Neural cell (in vitro differentiated cells): Measurements from ENCODE around the gene DYRK4. TPM values are rescaled to one million over a fixed set of nuclear protein-coding genes. Genes with fewer than 3 reads are reported as not detected.

ENCODE experiments used
- H2AFZ ChIP-seq: fragments of 200-600, 300-800 bp; sonication (generic), shearing (Covaris generic); 2 replicates; pipeline ENCODE4 v1.6.0; 2014; ENCODE audit warnings: low read depth, mild to moderate bottlenecking, antibody characterized with exemption, low read length, moderate library complexity
- H3F3A ChIP-seq: fragments of 200-600 bp; shearing (Covaris generic); 2 replicates; pipeline ENCODE4 v1.6.1; 2016; ENCODE audit warnings: mild to moderate bottlenecking, moderate library complexity, mixed read lengths, antibody characterized with exemption, low read length; ENCODE audit not compliant: insufficient read depth, poor library complexity, severe bottlenecking
- H3K27ac ChIP-seq: fragments of 200-600, 300-800 bp; sonication (generic), shearing (Covaris generic); 2 replicates; pipeline ENCODE4 v1.5.1; 2014; ENCODE audit warnings: mild to moderate bottlenecking, low read length, moderate library complexity
- H3K27me3 ChIP-seq: fragments of 300-800, 200-600 bp; sonication (generic), shearing (Covaris generic); 2 replicates; pipeline ENCODE4 v1.6.0; 2014; ENCODE audit warnings: mild to moderate bottlenecking, low read depth, low read length, moderate library complexity; ENCODE audit not compliant: insufficient read depth
- H3K36me3 ChIP-seq: fragments of 300-800, 200-600 bp; sonication (generic), shearing (Covaris generic); 2 replicates; pipeline ENCODE4 v1.5.1; 2014; ENCODE audit warnings: mild to moderate bottlenecking, antibody characterized with exemption, low read length, moderate library complexity; ENCODE audit not compliant: insufficient read depth
- H3K4me2 ChIP-seq: fragments of 300-800, 200-600 bp; sonication (generic), shearing (Covaris generic); 2 replicates; pipeline ENCODE4 v1.6.0; 2014; ENCODE audit warnings: mild to moderate bottlenecking, low read length
- H3K4me3 ChIP-seq: fragments of 300-800, 200-600 bp; sonication (generic), shearing (Covaris generic); 2 replicates; pipeline ENCODE4 v1.5.1; 2014; ENCODE audit warnings: mild to moderate bottlenecking, low read length, moderate library complexity
- H3K79me2 ChIP-seq: fragments of 200-600 bp; shearing (Covaris generic); replicated peaks from 2 replicates; pipeline ENCODE4 v1.6.0; 2014; ENCODE audit warnings: mild to moderate bottlenecking, low read length, moderate library complexity; ENCODE audit not compliant: insufficient read depth
- H3K9ac ChIP-seq: fragments of 300-800, 200-600 bp; sonication (generic), shearing (Covaris generic); 2 replicates; pipeline ENCODE4 v1.6.1; 2016; ENCODE audit warnings: mild to moderate bottlenecking, low read length, mixed read lengths
- H3K9me2 ChIP-seq: fragments of 200-600 bp; shearing (Covaris generic); 2 replicates; pipeline ENCODE4 v1.6.1; 2016; ENCODE audit warnings: mild to moderate bottlenecking, low read length, mixed read lengths; ENCODE audit not compliant: insufficient read depth
- H3K9me3 ChIP-seq: fragments of 200-600, 300-800 bp; sonication (generic), shearing (Covaris generic); 2 replicates; pipeline ENCODE4 v1.6.1; 2016; ENCODE audit warnings: mild to moderate bottlenecking, mixed run types, low read length, moderate library complexity, mixed read lengths
- H4K20me1 ChIP-seq: fragments of 200-600 bp; shearing (Covaris generic); 2 replicates; pipeline ENCODE4 v1.6.1; 2016; ENCODE audit warnings: mild to moderate bottlenecking, mixed run types; ENCODE audit not compliant: insufficient read depth
- EP300 ChIP-seq: fragments of 450-650 bp; conservative IDR thresholded peaks from 2 replicates; pipeline ENCODE4 v1.6.1; 2014; ENCODE audit warnings: antibody characterized with exemption, mild to moderate bottlenecking, moderate library complexity; ENCODE audit not compliant: poor library complexity, severe bottlenecking
- EZH2 ChIP-seq: fragments of 200-600, 300-800 bp; shearing (Covaris generic), sonication (generic); IDR thresholded peaks from 2 replicates; pipeline ENCODE4 v1.6.1; 2014; ENCODE audit warnings: antibody characterized with exemption, low read length, borderline replicate concordance, mild to moderate bottlenecking; ENCODE audit not compliant: insufficient read depth, poor library complexity, severe bottlenecking
- MXI1 ChIP-seq: fragments of 450-650 bp; conservative IDR thresholded peaks from 2 replicates; pipeline ENCODE4 v1.6.1; 2014; ENCODE audit warnings: antibody characterized with exemption, mild to moderate bottlenecking; ENCODE audit not compliant: poor library complexity, severe bottlenecking
- POLR2AphosphoS5 ChIP-seq: IDR thresholded peaks from 2 replicates; pipeline ENCODE4 v1.6.1; 2012
- RAD21 ChIP-seq: fragments of 450-650 bp; conservative IDR thresholded peaks from 2 replicates; pipeline ENCODE4 v1.6.1; 2014; ENCODE audit warnings: antibody characterized with exemption, mild to moderate bottlenecking, moderate library complexity
- SMC3 ChIP-seq: fragments of 450-650 bp; conservative IDR thresholded peaks from 2 replicates; pipeline ENCODE4 v1.6.1; 2014; ENCODE audit warnings: antibody characterized with exemption, mild to moderate bottlenecking, moderate library complexity; ENCODE audit not compliant: poor library complexity
- TAF1 ChIP-seq: IDR thresholded peaks from 2 replicates; pipeline ENCODE4 v1.6.1; 2012; ENCODE audit warnings: low read depth
- polyA plus RNA-seq: library from polyadenylated mRNA; depleted of rRNA; stranded (reverse); fragments of >200 nt; gene quantifications from 2 replicates; pipeline ENCODE4 v1.2.3, GENCODE V29; 2014
- TF ChIP-seq, protein P1 (sequence below): fragments of 450-650 bp; IDR thresholded peaks from 2 replicates; pipeline ENCODE4 v1.5.1; 2014; ENCODE audit warnings: antibody characterized with exemption, mild to moderate bottlenecking, moderate library complexity; ENCODE audit not compliant: poor library complexity, severe bottlenecking
- TF ChIP-seq, protein P2 (sequence below): IDR thresholded peaks from 2 replicates; pipeline ENCODE4 v1.6.1; 2012; ENCODE audit warnings: borderline replicate concordance

DYRK4 gene
- polyA plus RNA-seq, 1 donor from 2014 or later = 13.2 TPM

DNA sequence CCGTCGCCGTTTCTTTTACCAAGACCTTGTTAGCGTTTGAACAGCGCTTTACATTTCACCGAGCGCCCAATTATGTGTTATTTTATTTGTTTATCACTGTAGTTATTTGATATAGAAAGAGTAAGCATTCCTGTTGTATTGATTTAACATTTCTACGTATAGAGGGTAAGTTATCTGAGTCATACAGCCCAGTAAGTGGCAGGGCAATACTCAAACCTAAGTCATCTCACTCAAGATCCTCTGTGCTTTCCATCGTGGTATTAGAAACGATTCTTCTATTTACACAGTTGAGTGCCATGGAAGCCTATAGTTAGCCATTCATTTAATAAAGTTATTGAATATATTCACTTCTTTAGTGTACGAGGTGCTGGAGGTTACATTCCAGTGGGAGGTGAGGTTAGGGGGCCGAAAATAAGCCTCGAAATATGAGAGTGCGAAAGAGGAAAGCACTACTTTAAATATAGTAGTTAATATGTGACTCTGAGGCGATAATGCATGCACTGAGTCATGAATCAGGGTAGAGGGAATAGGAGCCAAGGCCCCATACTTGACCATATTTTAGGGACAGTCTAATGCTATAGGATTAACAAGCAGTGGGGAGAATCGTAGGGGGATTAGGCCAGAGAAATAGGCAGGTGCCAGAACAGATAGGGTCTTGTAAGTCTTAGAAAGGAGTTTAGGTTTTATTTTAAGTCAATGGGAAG, 22.7 kb upstream of the DYRK4 start:
- Histone ChIP-seq H3K4me2 (peak overlapping the region; percentile 64), H3K9ac (no peak overlapping the region), H3K79me2 (peaks cover 42% of the 10 kb centered on the region), H3K4me3 (peak overlapping the region; percentile 85), H3K27me3 (no peaks in the 10 kb centered on the region), H4K20me1 (no peaks in the 10 kb centered on the region), H3K9me3 (no peaks in the 10 kb centered on the region), H3K36me3 (peaks cover 3% of the 10 kb centered on the region), H3K9me2 (no peaks in the 10 kb centered on the region), H2AFZ (peak overlapping the region; percentile 93), H3F3A (no peaks in the 10 kb centered on the region), H3K27ac (no peak overlapping the region)
- TF ChIP-seq, protein P1, sequence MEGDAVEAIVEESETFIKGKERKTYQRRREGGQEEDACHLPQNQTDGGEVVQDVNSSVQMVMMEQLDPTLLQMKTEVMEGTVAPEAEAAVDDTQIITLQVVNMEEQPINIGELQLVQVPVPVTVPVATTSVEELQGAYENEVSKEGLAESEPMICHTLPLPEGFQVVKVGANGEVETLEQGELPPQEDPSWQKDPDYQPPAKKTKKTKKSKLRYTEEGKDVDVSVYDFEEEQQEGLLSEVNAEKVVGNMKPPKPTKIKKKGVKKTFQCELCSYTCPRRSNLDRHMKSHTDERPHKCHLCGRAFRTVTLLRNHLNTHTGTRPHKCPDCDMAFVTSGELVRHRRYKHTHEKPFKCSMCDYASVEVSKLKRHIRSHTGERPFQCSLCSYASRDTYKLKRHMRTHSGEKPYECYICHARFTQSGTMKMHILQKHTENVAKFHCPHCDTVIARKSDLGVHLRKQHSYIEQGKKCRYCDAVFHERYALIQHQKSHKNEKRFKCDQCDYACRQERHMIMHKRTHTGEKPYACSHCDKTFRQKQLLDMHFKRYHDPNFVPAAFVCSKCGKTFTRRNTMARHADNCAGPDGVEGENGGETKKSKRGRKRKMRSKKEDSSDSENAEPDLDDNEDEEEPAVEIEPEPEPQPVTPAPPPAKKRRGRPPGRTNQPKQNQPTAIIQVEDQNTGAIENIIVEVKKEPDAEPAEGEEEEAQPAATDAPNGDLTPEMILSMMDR = no peak

DNA sequence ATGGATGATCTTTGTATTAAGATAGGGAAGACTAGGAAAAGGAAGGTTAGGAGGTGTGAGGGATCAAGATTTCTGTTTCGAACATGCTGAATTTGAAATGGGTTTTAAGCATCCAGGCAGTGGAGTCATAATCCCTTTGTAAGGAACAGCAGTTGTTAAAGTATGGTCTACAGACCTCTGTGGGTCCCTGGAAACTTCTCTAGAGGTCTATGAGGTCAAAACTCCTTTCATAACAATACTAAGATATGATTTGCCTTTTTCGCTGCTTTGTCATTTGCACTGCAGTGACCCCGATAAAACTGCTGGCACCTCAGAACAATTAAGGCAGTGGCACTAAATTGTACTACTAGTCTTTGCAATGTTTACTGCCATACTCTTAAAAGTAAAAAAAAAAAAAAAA, 21.8 kb upstream of the DYRK4 start:
- no peak overlapping the region for H2AFZ ChIP-seq
- TF ChIP-seq MXI1 (no peak), EZH2 (no peak), SMC3 (no peak), POLR2AphosphoS5 (no peak), EP300 (no peak), TAF1 (no peak), RAD21 (no peak)
- TF ChIP-seq, protein P1 = no peak
- TF ChIP-seq, protein P2, sequence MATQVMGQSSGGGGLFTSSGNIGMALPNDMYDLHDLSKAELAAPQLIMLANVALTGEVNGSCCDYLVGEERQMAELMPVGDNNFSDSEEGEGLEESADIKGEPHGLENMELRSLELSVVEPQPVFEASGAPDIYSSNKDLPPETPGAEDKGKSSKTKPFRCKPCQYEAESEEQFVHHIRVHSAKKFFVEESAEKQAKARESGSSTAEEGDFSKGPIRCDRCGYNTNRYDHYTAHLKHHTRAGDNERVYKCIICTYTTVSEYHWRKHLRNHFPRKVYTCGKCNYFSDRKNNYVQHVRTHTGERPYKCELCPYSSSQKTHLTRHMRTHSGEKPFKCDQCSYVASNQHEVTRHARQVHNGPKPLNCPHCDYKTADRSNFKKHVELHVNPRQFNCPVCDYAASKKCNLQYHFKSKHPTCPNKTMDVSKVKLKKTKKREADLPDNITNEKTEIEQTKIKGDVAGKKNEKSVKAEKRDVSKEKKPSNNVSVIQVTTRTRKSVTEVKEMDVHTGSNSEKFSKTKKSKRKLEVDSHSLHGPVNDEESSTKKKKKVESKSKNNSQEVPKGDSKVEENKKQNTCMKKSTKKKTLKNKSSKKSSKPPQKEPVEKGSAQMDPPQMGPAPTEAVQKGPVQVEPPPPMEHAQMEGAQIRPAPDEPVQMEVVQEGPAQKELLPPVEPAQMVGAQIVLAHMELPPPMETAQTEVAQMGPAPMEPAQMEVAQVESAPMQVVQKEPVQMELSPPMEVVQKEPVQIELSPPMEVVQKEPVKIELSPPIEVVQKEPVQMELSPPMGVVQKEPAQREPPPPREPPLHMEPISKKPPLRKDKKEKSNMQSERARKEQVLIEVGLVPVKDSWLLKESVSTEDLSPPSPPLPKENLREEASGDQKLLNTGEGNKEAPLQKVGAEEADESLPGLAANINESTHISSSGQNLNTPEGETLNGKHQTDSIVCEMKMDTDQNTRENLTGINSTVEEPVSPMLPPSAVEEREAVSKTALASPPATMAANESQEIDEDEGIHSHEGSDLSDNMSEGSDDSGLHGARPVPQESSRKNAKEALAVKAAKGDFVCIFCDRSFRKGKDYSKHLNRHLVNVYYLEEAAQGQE = no peak
- no peaks in the 10 kb centered on the region for H3F3A ChIP-seq
- H3K9me2 ChIP-seq = no peaks in the 10 kb centered on the region
- H3K9me3 ChIP-seq = no peaks in the 10 kb centered on the region
- no peak overlapping the region for H3K4me3 ChIP-seq
- H3K36me3 ChIP-seq = no peaks in the 10 kb centered on the region
- no peak overlapping the region for H3K9ac ChIP-seq
- H3K4me2 ChIP-seq = no peak overlapping the region
- H3K27ac ChIP-seq = no peak overlapping the region
- H3K27me3 ChIP-seq = no peaks in the 10 kb centered on the region
- H4K20me1 ChIP-seq = no peaks in the 10 kb centered on the region
- H3K79me2 ChIP-seq = peaks cover 42% of the 10 kb centered on the region
